Measurements from ENCODE around the gene UBE2Z. TPM values are rescaled to one million over a fixed set of nuclear protein-coding genes. Genes with fewer than 3 reads are reported as not detected.
"Not testable (repeated sequence)": the region's sequence is repeated elsewhere in the genome, so short reads cannot be mapped to it uniquely, and the experiment has no call there.

Gene UBE2Z
- total RNA-seq, 2 experiments from 2014 or later: 52.3 to 81.1 TPM

DNA sequence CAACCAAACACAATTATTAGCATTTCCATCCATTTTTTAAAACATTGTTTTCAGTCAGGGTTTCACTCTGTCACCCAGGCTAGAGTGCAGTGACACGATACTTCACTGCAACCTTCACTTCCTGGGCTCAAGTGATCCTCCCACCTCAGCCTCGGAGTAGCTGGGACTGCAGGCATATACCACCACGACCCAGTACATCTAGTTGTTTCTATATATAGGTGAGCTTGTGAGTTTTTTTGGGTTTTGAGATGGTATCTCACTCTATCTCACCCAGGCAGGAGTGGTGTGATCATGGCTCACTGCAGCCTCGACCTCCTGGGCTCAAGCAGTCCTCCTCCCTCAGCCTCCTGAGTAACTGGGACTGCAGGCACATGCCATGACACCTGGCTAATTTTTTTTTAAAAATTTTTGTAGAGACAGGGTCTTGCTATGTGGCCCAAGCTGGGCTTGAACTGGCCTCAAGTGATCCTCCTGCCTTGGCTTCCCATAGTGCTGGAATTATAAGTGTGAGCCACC lies 37.1 kb upstream of the UBE2Z start:
- Histone ChIP-seq H3K79me2 (ENCODE audit: insufficient read depth, low read depth, low read length) (no peaks in the 10 kb centered on the region), H2AFZ (ENCODE audit: low read length) (no peak overlapping the region), H4K20me1 (ENCODE audit: insufficient read depth, low read length) (no peaks in the 10 kb centered on the region), H3K4me2 (ENCODE audit: low read length) (no peak overlapping the region), H3K4me1 (ENCODE audit: insufficient read depth, low read length, poor library complexity, severe bottlenecking) (no peaks in the 10 kb centered on the region), H3K9me3 (ENCODE audit: low read length) (no peaks in the 10 kb centered on the region), H3K36me3 (ENCODE audit: insufficient read depth, low read length) (no peaks in the 10 kb centered on the region), H3K4me3 (ENCODE audit: low read depth, low read length, poor library complexity, severe bottlenecking) (no peak overlapping the region), H3K27ac (ENCODE audit: low read depth, low read length, poor library complexity, severe bottlenecking) (no peak overlapping the region), H3K9me2 (ENCODE audit: insufficient read depth, low read length) (no peaks in the 10 kb centered on the region)
- intact Hi-C loops (cut with micrococcal nuclease; ENCODE audit: unreplicated experiment): no loop called here
- no peak for TF ChIP-seq EZH2phosphoT487 (IDR thresholded peaks at IDR 0.05; ENCODE audit: borderline replicate concordance, low read depth, low read length)
- TF ChIP-seq, protein P1, sequence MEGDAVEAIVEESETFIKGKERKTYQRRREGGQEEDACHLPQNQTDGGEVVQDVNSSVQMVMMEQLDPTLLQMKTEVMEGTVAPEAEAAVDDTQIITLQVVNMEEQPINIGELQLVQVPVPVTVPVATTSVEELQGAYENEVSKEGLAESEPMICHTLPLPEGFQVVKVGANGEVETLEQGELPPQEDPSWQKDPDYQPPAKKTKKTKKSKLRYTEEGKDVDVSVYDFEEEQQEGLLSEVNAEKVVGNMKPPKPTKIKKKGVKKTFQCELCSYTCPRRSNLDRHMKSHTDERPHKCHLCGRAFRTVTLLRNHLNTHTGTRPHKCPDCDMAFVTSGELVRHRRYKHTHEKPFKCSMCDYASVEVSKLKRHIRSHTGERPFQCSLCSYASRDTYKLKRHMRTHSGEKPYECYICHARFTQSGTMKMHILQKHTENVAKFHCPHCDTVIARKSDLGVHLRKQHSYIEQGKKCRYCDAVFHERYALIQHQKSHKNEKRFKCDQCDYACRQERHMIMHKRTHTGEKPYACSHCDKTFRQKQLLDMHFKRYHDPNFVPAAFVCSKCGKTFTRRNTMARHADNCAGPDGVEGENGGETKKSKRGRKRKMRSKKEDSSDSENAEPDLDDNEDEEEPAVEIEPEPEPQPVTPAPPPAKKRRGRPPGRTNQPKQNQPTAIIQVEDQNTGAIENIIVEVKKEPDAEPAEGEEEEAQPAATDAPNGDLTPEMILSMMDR (conservative IDR thresholded peaks at IDR 0.05; ENCODE audit: low read length): no peak
- DNase-seq (ENCODE audit: low spot score): no peak
- BruUV-seq (replicated peaks): no TSS peak
- CTCF ChIA-PET (ENCODE audit: unreplicated experiment): no interaction called here
- POLR2A ChIA-PET: interaction anchor here (1.0 kb wide), 1 partner anchor 27 kb away, joined by 3 read pairs; no protein-coding TSS in a partner anchor

DNA sequence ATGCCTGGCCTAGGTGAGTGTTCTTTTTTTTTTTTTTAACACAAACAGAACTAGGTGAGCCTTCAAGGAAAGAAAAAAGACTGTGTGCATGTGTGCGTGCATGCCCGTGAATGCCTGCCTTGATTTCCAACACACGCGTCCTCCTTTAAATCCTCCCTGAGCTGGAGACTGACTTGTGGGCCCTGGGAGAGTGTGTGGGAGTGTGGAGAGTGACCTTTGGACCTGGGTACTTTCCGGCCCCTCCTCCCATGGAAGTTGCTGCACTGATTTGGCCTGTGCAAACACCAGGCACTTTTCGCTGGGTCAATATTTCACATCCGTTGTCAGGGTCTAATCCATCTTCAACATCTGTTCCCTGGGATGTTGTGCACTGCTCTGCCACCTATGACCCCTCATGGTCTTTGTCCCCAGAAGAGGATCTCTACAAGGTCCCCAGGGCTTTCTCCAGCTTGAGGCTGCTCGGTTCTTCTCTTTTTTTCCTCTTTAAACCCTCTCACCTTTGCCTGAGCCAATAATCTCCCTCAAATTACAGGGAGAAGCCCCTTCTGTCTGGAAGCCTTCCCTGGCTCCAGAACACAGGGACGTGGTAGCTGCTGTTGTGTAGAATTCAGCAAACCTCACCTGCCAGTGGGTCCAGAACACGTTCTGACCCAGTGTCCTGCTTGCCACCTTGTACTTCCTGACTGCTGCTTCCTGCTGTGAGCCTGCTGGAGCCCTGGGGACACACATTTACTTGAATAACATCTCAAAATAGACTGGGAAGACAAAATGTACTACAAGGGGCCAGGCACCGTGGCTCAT lies 36.5 kb upstream of the UBE2Z start:
- Histone ChIP-seq H3K4me3 (ENCODE audit: low read depth, low read length, poor library complexity, severe bottlenecking) (no peak overlapping the region), H3K27ac (ENCODE audit: low read depth, low read length, poor library complexity, severe bottlenecking) (no peak overlapping the region), H3K9me2 (ENCODE audit: insufficient read depth, low read length) (no peaks in the 10 kb centered on the region), H3K9me3 (ENCODE audit: low read length) (no peaks in the 10 kb centered on the region), H4K20me1 (ENCODE audit: insufficient read depth, low read length) (no peaks in the 10 kb centered on the region), H3K79me2 (ENCODE audit: insufficient read depth, low read depth, low read length) (no peaks in the 10 kb centered on the region), H2AFZ (ENCODE audit: low read length) (no peak overlapping the region), H3K4me2 (ENCODE audit: low read length) (no peak overlapping the region), H3K4me1 (ENCODE audit: insufficient read depth, low read length, poor library complexity, severe bottlenecking) (no peaks in the 10 kb centered on the region), H3K36me3 (ENCODE audit: insufficient read depth, low read length) (no peaks in the 10 kb centered on the region)
- no TSS peak for BruUV-seq (replicated peaks)
- no peak for DNase-seq (ENCODE audit: low spot score)
- POLR2A ChIA-PET: no interaction called here
- no peak for TF ChIP-seq EZH2phosphoT487 (IDR thresholded peaks at IDR 0.05; ENCODE audit: borderline replicate concordance, low read depth, low read length)
- TF ChIP-seq, protein P1 (conservative IDR thresholded peaks at IDR 0.05; ENCODE audit: low read length): no peak
- CTCF ChIA-PET (ENCODE audit: unreplicated experiment): no interaction called here
- intact Hi-C loops (cut with micrococcal nuclease; ENCODE audit: unreplicated experiment): no loop called here

DNA sequence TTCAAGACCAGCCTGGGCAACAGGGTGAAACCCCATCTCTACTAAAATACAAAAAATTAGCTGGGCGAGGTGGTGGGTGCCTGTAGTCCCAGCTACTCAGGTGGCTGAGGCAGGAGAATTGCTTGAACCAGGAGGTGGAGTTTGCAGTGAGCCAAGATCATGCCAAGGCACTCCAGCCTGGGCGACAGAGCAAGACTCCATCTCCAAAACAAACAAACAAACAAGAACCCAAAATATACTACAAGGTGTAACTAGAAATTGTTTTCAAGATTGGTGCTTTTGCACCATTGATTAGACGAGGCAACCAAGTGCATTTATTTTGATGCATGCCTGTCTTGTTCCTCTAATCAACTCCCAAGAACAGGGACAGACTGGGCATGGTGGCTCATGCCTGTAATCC lies 35.8 kb upstream of the UBE2Z start:
- H2AFZ ChIP-seq (ENCODE audit: low read length); H3K27ac ChIP-seq (ENCODE audit: low read depth, low read length, poor library complexity, severe bottlenecking); BruUV-seq (replicated peaks); H3K79me2 ChIP-seq (ENCODE audit: insufficient read depth, low read depth, low read length); H3K9me2 ChIP-seq (ENCODE audit: insufficient read depth, low read length); POLR2A ChIA-PET; H3K36me3 ChIP-seq (ENCODE audit: insufficient read depth, low read length); H3K4me1 ChIP-seq (ENCODE audit: insufficient read depth, low read length, poor library complexity, severe bottlenecking); CTCF ChIA-PET (ENCODE audit: unreplicated experiment); H3K4me3 ChIP-seq (ENCODE audit: low read depth, low read length, poor library complexity, severe bottlenecking); H3K4me2 ChIP-seq (ENCODE audit: low read length); intact Hi-C loops (cut with micrococcal nuclease; ENCODE audit: unreplicated experiment); H3K9me3 ChIP-seq (ENCODE audit: low read length); DNase-seq (ENCODE audit: low spot score); H4K20me1 ChIP-seq (ENCODE audit: insufficient read depth, low read length): not testable (repeated sequence)
